Measurements from ENCODE around the gene ERLEC1. TPM values are rescaled to one million over a fixed set of nuclear protein-coding genes. Genes with fewer than 3 reads are reported as not detected.

Gene ERLEC1
- total RNA-seq, 1 donor, result 72.1 TPM

GRCh38 chr2:53780056-53780455, 6.8 kb upstream of the ERLEC1 start:
- no peak overlapping the region for H3K4me3 ChIP-seq (ENCODE audit: low read depth, low read length)
- no peak for DNase-seq (ENCODE audit: low read depth)
- no peak for TF ChIP-seq CTCF (IDR thresholded peaks at IDR 0.05; ENCODE audit: insufficient read depth, low read length)

GRCh38 chr2:53782676-53783075, 4.2 kb upstream of the ERLEC1 start:
- no peak overlapping the region for H3K4me3 ChIP-seq (ENCODE audit: low read depth, low read length)
- no peak for TF ChIP-seq CTCF (IDR thresholded peaks at IDR 0.05; ENCODE audit: insufficient read depth, low read length)
- DNase-seq (ENCODE audit: low read depth), result no peak

- no peak overlapping the region for H3K4me3 ChIP-seq (ENCODE audit: low read depth, low read length)
- no peak for TF ChIP-seq CTCF (IDR thresholded peaks at IDR 0.05; ENCODE audit: insufficient read depth, low read length)
- peak; percentile 18 for DNase-seq (ENCODE audit: low read depth)
These were observed 2.4 kb upstream of the ERLEC1 start for GRCh38 chr2:53784436-53784835.

- DNase-seq (ENCODE audit: low read depth), result no peak
- H3K4me3 ChIP-seq (ENCODE audit: low read depth, low read length), result peak overlapping the region; percentile 94
- TF ChIP-seq CTCF (IDR thresholded peaks at IDR 0.05; ENCODE audit: insufficient read depth, low read length), result no peak
These were observed 1.5 kb upstream of the ERLEC1 start for GRCh38 chr2:53785366-53785765.

- peak; percentile 74 for DNase-seq (ENCODE audit: low read depth)
- no peak for TF ChIP-seq CTCF (IDR thresholded peaks at IDR 0.05; ENCODE audit: insufficient read depth, low read length)
- H3K4me3 ChIP-seq (ENCODE audit: low read depth, low read length), result peak overlapping the region; percentile 94
These were observed 516 bp upstream of the ERLEC1 start for GRCh38 chr2:53786352-53786704.

GRCh38 chr2:53787614-53788289, 908 bp downstream of the ERLEC1 start:
- peak; percentile 19 for DNase-seq (ENCODE audit: low read depth)
- TF ChIP-seq CTCF (IDR thresholded peaks at IDR 0.05; ENCODE audit: insufficient read depth, low read length), result no peak
- H3K4me3 ChIP-seq (ENCODE audit: low read depth, low read length), result peak overlapping the region; percentile 94

- no peak for DNase-seq (ENCODE audit: low read depth)
- no peak overlapping the region for H3K4me3 ChIP-seq (ENCODE audit: low read depth, low read length)
- TF ChIP-seq CTCF (IDR thresholded peaks at IDR 0.05; ENCODE audit: insufficient read depth, low read length), result no peak
These were observed 6.4 kb downstream of the ERLEC1 start for GRCh38 chr2:53793261-53793660.

All from fibroblast of the aortic adventitia (primary cell).